HepG2 (cell line): ENCODE data around the gene MYL6. TPM values are rescaled to one million over a fixed set of nuclear protein-coding genes. Genes with fewer than 3 reads are reported as not detected.

Source experiments
- ATAC-seq: fragments of 200-7000 bp; cut with Tn5 transposase; 3 replicates; pipeline ENCODE4 v1.9.1; 2020; ENCODE audit warnings: mild to moderate bottlenecking, moderate library complexity
- BruUV-seq: library from RNA; stranded (reverse); fragments of 400-500 nt; replicated peaks from 2 replicates; lab custom pipeline; 2021; lab: Mats Ljungman, UMichigan
- CTCF ChIA-PET: fragments of 300-600 bp; formaldehyde crosslinking; extraction: SDS; loops from one replicate; lab custom pipeline; 2021; ENCODE audit warnings: low total read pairs, inconsistent platforms, low intra/inter-chr PET ratio; lab: Yijun Ruan, JAX
- POLR2A ChIA-PET: fragments of 350-600 bp; sonication (Branson Sonifier 250); formaldehyde crosslinking; loops from one replicate; lab custom pipeline; 2020; ENCODE audit warnings: antibody characterized with exemption, inconsistent platforms; lab: Yijun Ruan, JAX
- DNase-seq: peaks from one replicate; pipeline ENCODE4 v3.0.0-alpha.2; 2015; ENCODE audit warnings: low spot score
- FAIRE-seq: peaks from 3 replicates; lab custom pipeline; 2011; peaks lifted over from hg19 to GRCh38; lab: Jason Lieb, UNC
- H2AFZ ChIP-seq: one replicate; pipeline ENCODE4 v1.6.1; 2011; ENCODE audit warnings: low read length, inconsistent platforms
- H3K27ac ChIP-seq: fragments of 300-600 bp; 3 replicates; pipeline ENCODE4 v1.8.0; 2011; ENCODE audit warnings: mixed run types, mild to moderate bottlenecking, mixed read lengths, low read length, inconsistent platforms; ENCODE audit not compliant: insufficient read depth; ENCODE audit errors: extremely low read length
- H3K27me3 ChIP-seq, 2 experiments: fragments of 200-600 bp in 1 of 2; 2 replicates in 1 of 2; 3 replicates in 1 of 2; pipeline versions ENCODE4 v1.6.0 to v1.8.0; 2011; ENCODE audit warnings: low read length in 2 of 2, mild to moderate bottlenecking in 2 of 2, moderate library complexity in 2 of 2, inconsistent platforms in 1 of 2; ENCODE audit not compliant: insufficient read depth in 2 of 2, control insufficient read depth in 1 of 2
- H3K36me3 ChIP-seq, 2 experiments: fragments of 200-600 bp in 1 of 2; replicated peaks in 1 of 2; 2 replicates in 1 of 2; 3 replicates in 1 of 2; pipeline versions ENCODE4 v1.5.1 to v1.8.0; 2011; ENCODE audit warnings: low read length in 2 of 2, inconsistent platforms in 1 of 2; ENCODE audit not compliant: insufficient read depth in 2 of 2, control insufficient read depth in 1 of 2
- H3K4me1 ChIP-seq: 2 replicates; pipeline ENCODE4 v1.5.1; 2012; ENCODE audit warnings: low read length, inconsistent platforms; ENCODE audit not compliant: insufficient read depth
- H3K4me2 ChIP-seq: 2 replicates; pipeline ENCODE4 v1.6.0; 2011; ENCODE audit warnings: low read depth, low read length, inconsistent platforms
- H3K4me3 ChIP-seq, 3 experiments: fragments of 200-600 bp in 1 of 3; sonication (generic), shearing (Covaris generic) in 1 of 3; replicated peaks in 1 of 3; 2 replicates each; pipeline ENCODE4 v1.5.1; 2011 to 2016; ENCODE audit warnings: low read length in 3 of 3, inconsistent platforms in 2 of 3, low read depth in 2 of 3, mild to moderate bottlenecking in 2 of 3, control low read depth in 1 of 3, mixed read lengths in 1 of 3; ENCODE audit not compliant: insufficient read depth in 1 of 3
- H3K79me2 ChIP-seq: one replicate; pipeline ENCODE4 v1.6.1; 2011; ENCODE audit warnings: low read length, inconsistent platforms; ENCODE audit not compliant: insufficient read depth
- H3K9ac ChIP-seq: 2 replicates; pipeline ENCODE4 v1.6.0; 2011; ENCODE audit warnings: mild to moderate bottlenecking, low read depth, low read length, inconsistent platforms; ENCODE audit not compliant: insufficient read depth
- H3K9me3 ChIP-seq: 2 replicates; pipeline ENCODE4 v1.5.1; 2012; ENCODE audit warnings: mild to moderate bottlenecking, low read length
- H4K20me1 ChIP-seq: 2 replicates; pipeline ENCODE4 v1.6.0; 2011; ENCODE audit warnings: inconsistent platforms, mild to moderate bottlenecking, low read length, moderate library complexity; ENCODE audit not compliant: insufficient read depth
- DRAP1 ChIP-seq: IDR thresholded peaks from 2 replicates; pipeline ENCODE4 v1.6.1; 2016; ENCODE audit warnings: missing genetic modification reagents, missing compliant biosample characterization
- ERF ChIP-seq: IDR thresholded peaks from 2 replicates; pipeline ENCODE4 v1.6.1; 2018; ENCODE audit warnings: missing biosample characterization, missing genetic modification reagents
- FOSL1 ChIP-seq: sonication (generic); formaldehyde crosslinking; IDR thresholded peaks from 2 replicates; pipeline ENCODE4 v1.9.0; 2021; ENCODE audit warnings: missing genetic modification reagents, borderline replicate concordance
- HDAC1 ChIP-seq: sonication (generic); formaldehyde crosslinking; IDR thresholded peaks from 2 replicates; pipeline ENCODE4 v1.5.1; 2020; ENCODE audit warnings: mild to moderate bottlenecking, missing genetic modification reagents
- HOXA5 ChIP-seq: sonication (generic); formaldehyde crosslinking; IDR thresholded peaks from 2 replicates; pipeline ENCODE4 v1.4.0; 2020; ENCODE audit warnings: missing genetic modification reagents
- MTA1 ChIP-seq: sonication (generic); formaldehyde crosslinking; IDR thresholded peaks from 2 replicates; pipeline ENCODE4 v1.4.0; 2020; ENCODE audit warnings: missing genetic modification reagents, mild to moderate bottlenecking, borderline replicate concordance
- PLRG1 ChIP-seq: fragments of 450-650 bp; conservative IDR thresholded peaks from 2 replicates; pipeline ENCODE4 v1.6.1; 2016
- RARA ChIP-seq: IDR thresholded peaks from 2 replicates; pipeline ENCODE4 v1.6.1; 2016; ENCODE audit warnings: missing genetic modification reagents, missing compliant biosample characterization
- RELA ChIP-seq: sonication (generic); formaldehyde crosslinking; IDR thresholded peaks from 2 replicates; pipeline ENCODE4 v1.4.0; 2020; ENCODE audit warnings: missing genetic modification reagents
- SALL1 ChIP-seq: sonication (generic); formaldehyde crosslinking; IDR thresholded peaks from 2 replicates; pipeline ENCODE4 v1.8.0; 2022; ENCODE audit warnings: mild to moderate bottlenecking, missing genetic modification reagents
- SNAPC4 ChIP-seq: sonication (generic); formaldehyde crosslinking; IDR thresholded peaks from 2 replicates; pipeline ENCODE4 v1.4.0; 2020; ENCODE audit warnings: mild to moderate bottlenecking, missing genetic modification reagents
- SRF ChIP-seq: IDR thresholded peaks from 2 replicates; pipeline ENCODE4 v1.6.1; 2011; ENCODE audit warnings: mild to moderate bottlenecking, low read depth, low read length, moderate library complexity
- THAP9 ChIP-seq: sonication (generic); formaldehyde crosslinking; IDR thresholded peaks from 2 replicates; pipeline ENCODE4; 2020; ENCODE audit warnings: missing genetic modification reagents, mild to moderate bottlenecking, borderline replicate concordance
- ZNF292 ChIP-seq: sonication (generic); formaldehyde crosslinking; IDR thresholded peaks from 2 replicates; pipeline ENCODE4 v1.8.1; 2022; ENCODE audit warnings: mild to moderate bottlenecking, low read depth, missing genetic modification reagents, borderline replicate concordance
- ZNF543 ChIP-seq: sonication (generic); formaldehyde crosslinking; IDR thresholded peaks from 2 replicates; pipeline ENCODE4 v1.4.0; 2020; ENCODE audit warnings: mild to moderate bottlenecking, missing genetic modification reagents
- WGBS: methylation state at CpG from one replicate; pipeline ENCODE4 v1.1.6; 2017; ENCODE audit warnings: low lambda C conversion rate; 5-methylcytosine and 5-hydroxymethylcytosine counted together
- in situ Hi-C: cut with HindIII; loops from 2 replicates; pipeline ENCODE4 v1.10.0; 2017; ENCODE audit warnings: low pct_unique_long_range_greater_than_20kb; ENCODE audit not compliant: extremely low pct_ligation_motif_present
- intact Hi-C: fragments of 100-400 bp; cut with micrococcal nuclease; formaldehyde crosslinking; loops from one replicate; pipeline ENCODE4 v1.10.0; 2022; ENCODE audit not compliant: unreplicated experiment
- polyA plus RNA-seq, 8 experiments: library from polyadenylated mRNA; depleted of rRNA in 3 of 8; stranded (reverse) in 7 of 8; unstranded in 1 of 8; fragments of >200 nt; fragmentation: Illumina TruSeq in 4 of 8; extraction: Trizol in 4 of 8; gene quantifications; 2 replicates each; pipeline versions ENCODE4 v1.2.1 to v1.2.3, GENCODE V29; 2011 to 2016; ENCODE audit warnings: low read depth in 4 of 8, missing spikeins in 1 of 8, mixed read lengths in 1 of 8; ENCODE audit not compliant: insufficient read depth in 1 of 8
- total RNA-seq, 5 experiments: library from RNA; depleted of rRNA; stranded (reverse); fragments of >200 nt; fragmentation: Illumina TruSeq; extraction: Trizol; gene quantifications; 2 replicates each; pipeline ENCODE4 v1.2.3, GENCODE V29; 2016; ENCODE audit warnings: low read depth in 1 of 5

The MYL6 gene
- total and polyA plus RNA-seq, 2 of the 13 experiments (the other 11 are each of a cell fraction or from before 2014, with no cell fraction given), result 1,127 to 1,192 TPM

GRCh38 chr12:56127888-56128669, 30.1 kb upstream of the MYL6 start, which contains the start of gene ESYT1:
ESYT1 (plus strand) TSS chr12:56128267; CDS start chr12:56128320, 53 bp downstream.
- Histone ChIP-seq H3K27ac (peak within 1 kb of the TSS; percentile 65), H3K79me2 (peaks cover 17% of the 10 kb centered on the region), H3K4me3 (peak within 1 kb of the TSS; percentile 72 to 89 (median 83)), H2AFZ (peak within 1 kb of the TSS; percentile 31), H3K4me1 (peaks cover 61% of the 10 kb centered on the region), H4K20me1 (no peaks in the 10 kb centered on the region), H3K27me3 (no peaks in the 10 kb centered on the region), H3K36me3 (peaks cover 10 to 25% of the 10 kb centered on the region in 2 experiments), H3K9ac (peak within 1 kb of the TSS; percentile 80), H3K9me3 (no peaks in the 10 kb centered on the region), H3K4me2 (peak within 1 kb of the TSS; percentile 87)
- in situ Hi-C loops (loop anchor here (5.0 kb wide), 1 partner anchor 59 kb away; the partner anchor contains the start of gene SMARCC2), intact Hi-C loops (loop anchor here (2.0 kb wide), 2 partner anchors 31 to 61 kb away; partner anchors contain the start of genes MYL6 and SMARCC2)
- 1% methylated on average over 18 of the region's 49 CpGs for WGBS
- TSS peak; percentile 61 for BruUV-seq
- DNase-seq (peak; percentile 100), ATAC-seq (peak; percentile 90), FAIRE-seq (peak; percentile 100)
- ChIA-PET CTCF (interaction anchor here (1.2 to 4.2 kb wide), 2 partner anchors 62 to 94 kb away, joined by 3 to 24 read pairs; partner anchors contain the start of gene SMARCC2), POLR2A (interaction anchor here (0.5 to 3.8 kb wide), 32 partner anchors 10 to 624 kb away, joined by 3 to 58 read pairs (median 5); partner anchors contain the start of genes CNPY2, COQ10A, ERBB3 and GLS2)
- TF ChIP-seq ZNF543 (CRISPR knock-in tag) (peak; percentile 65), ERF (CRISPR knock-in tag) (no peak), RARA (CRISPR knock-in tag) (peak; percentile 29), SRF (no peak), SALL1 (CRISPR knock-in tag) (peak; percentile 57), PLRG1 (no peak), FOSL1 (CRISPR knock-in tag) (no peak), THAP9 (CRISPR knock-in tag) (no peak; the same call in 1 of the 2 replicates), HDAC1 (CRISPR knock-in tag) (peak; percentile 88), MTA1 (peak; percentile 30; the same call in 1 of the 2 replicates), ZNF292 (CRISPR knock-in tag) (0 out of 2 replicates have a peak, but pooled peaks have one; percentile 38), RELA (CRISPR knock-in tag) (0 out of 2 replicates have a peak, but pooled peaks have one; percentile 57), DRAP1 (CRISPR knock-in tag) (peak; percentile 93), HOXA5 (CRISPR knock-in tag) (no peak), SNAPC4 (CRISPR knock-in tag) (no peak)
